NB4 (cell line): Measurements from ENCODE around the gene CHD6.

Experiments used
- CTCF ChIP-seq: IDR thresholded peaks from one replicate; pipeline ENCODE4 v1.5.1; 2012; ENCODE audit warnings: low read depth, low read length
- MAX ChIP-seq: IDR thresholded peaks from 2 replicates; pipeline ENCODE4 v1.6.1; 2011; ENCODE audit warnings: low read depth, low read length
- MYC ChIP-seq: IDR thresholded peaks from 2 replicates; pipeline ENCODE4 v1.6.1; 2011; ENCODE audit warnings: low read depth, low read length
- POLR2A ChIP-seq: IDR thresholded peaks from 2 replicates; pipeline ENCODE4 v1.6.1; 2011; ENCODE audit warnings: mild to moderate bottlenecking; ENCODE audit not compliant: insufficient read length; ENCODE audit errors: extremely low read depth

- TF ChIP-seq POLR2A (no peak), CTCF (no peak), MAX (no peak), MYC (no peak)
These were observed 177.3 kb downstream of the CHD6 start for GRCh38 chr20:41440882-41441281.
